Naive thymus-derived CD8-positive, alpha-beta T cell (primary cell): ENCODE results near the gene SLC8A2. TPM values are rescaled to one million over a fixed set of nuclear protein-coding genes. Genes with fewer than 3 reads are reported as not detected.
"Not testable (repeated sequence)": the region's sequence is repeated elsewhere in the genome, so short reads cannot be mapped to it uniquely, and the experiment has no call there.

ENCODE experiments used
- ATAC-seq, 2 donors: fragments of 150-1000 bp; cut with Tn5 transposase in 1 of 2; sonication (Bioruptor Pico), chemical (Tn5 transposase) in 1 of 2; 1 replicate in 1 of 2; 2 replicates in 1 of 2; pipeline ENCODE4 v1.10.0; 2021; ENCODE audit warnings: mild to moderate bottlenecking in 2 of 2, moderate library complexity in 2 of 2
- POLR2A ChIA-PET: fragments of 350-600 bp; sonication (Branson Sonifier 250); formaldehyde crosslinking; loops from one replicate; lab custom pipeline; 2021; ENCODE audit warnings: antibody characterized with exemption; lab: Charles Lee
- DNase-seq, 10 donors: peaks; one replicate each; pipeline versions ENCODE4 v3.0.0 to v3.0.0-alpha.2; 2020 to 2022
- H3K27ac Mint-ChIP-seq, 10 donors: one replicate each; pipeline ENCODE4 v1.8.0; 2020 to 2022; ENCODE audit warnings: mild to moderate bottlenecking in 10 of 10, mixed read lengths in 10 of 10, moderate library complexity in 4 of 10, inconsistent platforms in 1 of 10
- H3K27me3 Mint-ChIP-seq, 5 donors: one replicate each; pipeline ENCODE4 v1.8.0; 2021 to 2022; ENCODE audit warnings: mixed read lengths in 5 of 5
- H3K36me3 Mint-ChIP-seq, 3 donors: one replicate each; pipeline ENCODE4 v1.8.0; 2020 to 2022; ENCODE audit warnings: mixed read lengths in 3 of 3, mild to moderate bottlenecking in 2 of 3, inconsistent platforms in 1 of 3
- H3K4me1 Mint-ChIP-seq, 4 donors: one replicate each; pipeline ENCODE4 v1.8.0; 2021 to 2022; ENCODE audit warnings: mixed read lengths in 4 of 4
- H3K4me3 Mint-ChIP-seq, 10 donors: one replicate each; pipeline ENCODE4 v1.8.0; 2020 to 2022; ENCODE audit warnings: mild to moderate bottlenecking in 10 of 10, mixed read lengths in 10 of 10, moderate library complexity in 6 of 10, inconsistent platforms in 1 of 10
- H3K9me3 Mint-ChIP-seq, 9 donors: one replicate each; pipeline ENCODE4 v1.8.0; 2020 to 2022; ENCODE audit warnings: mixed read lengths in 9 of 9, mild to moderate bottlenecking in 3 of 9, inconsistent platforms in 1 of 9, moderate library complexity in 1 of 9
- polyA plus RNA-seq, 3 donors: library from polyadenylated mRNA; unstranded; fragments of 300-500 nt; fragmentation: Illumina TruSeq; gene quantifications; one replicate each; pipeline ENCODE4 v1.2.3, GENCODE V29; 2021
- total RNA-seq, 8 experiments: library from RNA in 2 of 8; stranded (reverse) in 2 of 8; gene quantifications; one replicate each; pipeline ENCODE4 v1.2.3 and lab custom pipeline; 2021 to 2026

The SLC8A2 gene
- total and polyA plus RNA-seq, 5 experiments from 2014 or later, result 0.02 to 0.42 (median 0.12) TPM; not detected in 2

DNA sequence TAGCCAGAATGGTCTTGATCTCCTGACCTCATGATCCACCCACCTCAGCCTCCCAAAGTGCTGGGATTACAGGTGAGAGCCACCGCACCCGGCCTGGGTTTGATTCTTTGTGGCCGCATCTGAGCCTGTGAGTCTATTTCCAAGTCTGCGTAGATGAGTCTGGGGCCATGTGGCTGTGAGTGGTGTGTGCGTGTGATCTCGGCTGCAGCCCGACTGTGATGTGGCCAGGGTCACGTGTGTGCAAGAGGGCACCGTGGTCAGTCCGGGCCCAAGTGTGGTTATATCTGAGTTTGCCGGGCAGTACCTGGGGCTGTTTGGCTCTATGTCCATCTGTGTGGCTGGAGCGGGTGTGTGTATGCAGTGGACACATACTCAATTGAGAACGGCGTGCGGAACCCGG lies 57.8 kb downstream of the SLC8A2 start:
- peaks cover 0 to 3% (median 0%) of the 10 kb centered on the region in 3 donors for H3K36me3 Mint-ChIP-seq
- DNase-seq, result no peak
- H3K4me1 Mint-ChIP-seq, result peaks cover 10 to 26% (median 17%) of the 10 kb centered on the region in 4 donors
- H3K27me3 Mint-ChIP-seq, result peaks cover 28 to 65% (median 50%) of the 10 kb centered on the region in 5 donors
- no peak for ATAC-seq
- H3K9me3 Mint-ChIP-seq, result no peaks in the 10 kb centered on the region
- H3K27ac Mint-ChIP-seq, result no peak overlapping the region
- POLR2A ChIA-PET, result no interaction called here
- H3K4me3 Mint-ChIP-seq, result no peak overlapping the region

GRCh38 chr19:47411696-47412095 lies 60.0 kb downstream of the SLC8A2 start:
- peaks cover 0 to 12% (median 2%) of the 10 kb centered on the region in 3 donors for H3K36me3 Mint-ChIP-seq
- not testable (repeated sequence) for H3K9me3 Mint-ChIP-seq, ATAC-seq, DNase-seq, H3K4me1 Mint-ChIP-seq, H3K27ac Mint-ChIP-seq, H3K4me3 Mint-ChIP-seq
- peaks cover 25 to 64% (median 44%) of the 10 kb centered on the region in 5 donors for H3K27me3 Mint-ChIP-seq
- POLR2A ChIA-PET, result interaction anchor here (0.6 kb wide), 1 partner anchor 134 kb away, joined by 3 read pairs; no protein-coding TSS in a partner anchor

GRCh38 chr19:47411101-47411500 lies 60.6 kb downstream of the SLC8A2 start:
- Mint-ChIP-seq H3K4me3 (no peak overlapping the region), H3K4me1 (peaks cover 0 to 8% (median 3%) of the 10 kb centered on the region in 4 donors), H3K36me3 (peaks cover 0 to 12% (median 2%) of the 10 kb centered on the region in 3 donors), H3K27ac (no peak overlapping the region), H3K9me3 (peaks cover 0 to 5% (median 0%) of the 10 kb centered on the region in 9 donors), H3K27me3 (peaks cover 27 to 64% (median 44%) of the 10 kb centered on the region in 5 donors)
- no peak for ATAC-seq
- no peak for DNase-seq
- POLR2A ChIA-PET, result interaction anchor here (0.6 kb wide), 1 partner anchor 134 kb away, joined by 3 read pairs; no protein-coding TSS in a partner anchor

DNA sequence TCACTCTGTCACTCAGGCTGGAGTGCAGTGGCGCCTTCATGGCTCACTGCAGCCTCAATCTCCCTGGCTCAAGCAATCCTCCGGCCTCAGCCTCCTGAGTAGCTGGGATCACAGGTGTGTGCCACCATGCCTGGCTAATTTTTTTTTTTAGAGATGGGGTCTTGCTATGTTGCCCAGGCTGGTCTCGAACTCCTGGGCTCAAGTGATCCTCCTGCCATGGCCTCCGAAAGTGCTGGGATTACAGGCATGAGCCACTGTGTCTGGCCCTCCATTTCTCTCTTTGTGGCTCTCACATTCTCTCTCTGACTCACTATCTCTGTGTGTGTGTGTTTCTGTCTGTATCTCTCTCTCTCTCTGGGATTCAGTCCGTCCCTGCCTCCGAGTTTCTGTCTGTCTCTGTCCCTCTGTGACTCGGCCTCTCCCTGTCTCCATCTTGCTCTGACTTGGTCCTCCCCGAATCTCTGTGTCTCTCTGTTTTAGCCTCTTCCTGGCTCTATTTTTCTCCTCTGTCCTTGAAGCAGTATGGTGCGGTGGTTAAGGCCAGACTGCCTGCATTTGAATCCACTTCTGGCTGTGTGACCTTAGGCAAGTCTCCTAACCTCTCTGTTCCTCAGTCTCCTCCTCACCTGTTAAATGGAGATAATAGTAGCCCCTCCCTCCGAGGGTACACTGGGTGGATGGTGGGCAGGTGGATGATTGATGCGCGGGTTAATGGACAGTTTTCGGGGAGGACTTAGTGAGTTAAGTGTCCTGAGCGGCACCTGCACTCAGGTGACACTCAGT lies 63.3 kb downstream of the SLC8A2 start:
- no peak for ATAC-seq
- Mint-ChIP-seq H3K27ac (no peak overlapping the region), H3K27me3 (peaks cover 38 to 65% (median 49%) of the 10 kb centered on the region in 5 donors), H3K4me3 (peak overlapping the region in 1 of 10 donors; percentile 14), H3K4me1 (peaks cover 0 to 8% (median 3%) of the 10 kb centered on the region in 4 donors), H3K9me3 (peaks cover 0 to 5% (median 0%) of the 10 kb centered on the region in 9 donors), H3K36me3 (peaks cover 0 to 16% (median 2%) of the 10 kb centered on the region in 3 donors)
- DNase-seq, result no peak
- POLR2A ChIA-PET, result no interaction called here

DNA sequence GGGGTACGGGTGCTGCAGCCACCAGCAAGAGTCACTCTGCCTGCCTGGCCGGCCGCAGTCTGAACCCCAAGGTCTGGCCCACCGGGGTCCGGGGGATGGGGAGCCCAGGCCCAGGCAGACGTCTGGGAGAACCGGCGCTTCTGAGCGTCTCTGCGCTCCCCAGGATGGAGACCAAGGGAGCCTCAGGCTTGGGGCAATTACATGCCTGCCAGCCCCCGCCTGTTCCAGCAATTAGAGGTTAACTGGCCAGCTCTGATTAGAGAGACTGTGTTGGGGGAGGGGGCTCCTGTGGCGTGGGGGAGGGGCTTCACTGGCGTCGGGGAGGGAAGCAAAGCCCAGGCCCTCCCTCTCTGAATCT lies 64.3 kb downstream of the SLC8A2 start:
- DNase-seq (no peak), ATAC-seq (no peak)
- Mint-ChIP-seq H3K27ac (no peak overlapping the region), H3K36me3 (peaks cover 0 to 16% (median 2%) of the 10 kb centered on the region in 3 donors), H3K9me3 (peaks cover 0 to 5% (median 0%) of the 10 kb centered on the region in 9 donors), H3K27me3 (peaks cover 36 to 68% (median 53%) of the 10 kb centered on the region in 5 donors), H3K4me1 (peaks cover 0 to 8% (median 3%) of the 10 kb centered on the region in 4 donors), H3K4me3 (no peak overlapping the region)
- POLR2A ChIA-PET, result no interaction called here

DNA sequence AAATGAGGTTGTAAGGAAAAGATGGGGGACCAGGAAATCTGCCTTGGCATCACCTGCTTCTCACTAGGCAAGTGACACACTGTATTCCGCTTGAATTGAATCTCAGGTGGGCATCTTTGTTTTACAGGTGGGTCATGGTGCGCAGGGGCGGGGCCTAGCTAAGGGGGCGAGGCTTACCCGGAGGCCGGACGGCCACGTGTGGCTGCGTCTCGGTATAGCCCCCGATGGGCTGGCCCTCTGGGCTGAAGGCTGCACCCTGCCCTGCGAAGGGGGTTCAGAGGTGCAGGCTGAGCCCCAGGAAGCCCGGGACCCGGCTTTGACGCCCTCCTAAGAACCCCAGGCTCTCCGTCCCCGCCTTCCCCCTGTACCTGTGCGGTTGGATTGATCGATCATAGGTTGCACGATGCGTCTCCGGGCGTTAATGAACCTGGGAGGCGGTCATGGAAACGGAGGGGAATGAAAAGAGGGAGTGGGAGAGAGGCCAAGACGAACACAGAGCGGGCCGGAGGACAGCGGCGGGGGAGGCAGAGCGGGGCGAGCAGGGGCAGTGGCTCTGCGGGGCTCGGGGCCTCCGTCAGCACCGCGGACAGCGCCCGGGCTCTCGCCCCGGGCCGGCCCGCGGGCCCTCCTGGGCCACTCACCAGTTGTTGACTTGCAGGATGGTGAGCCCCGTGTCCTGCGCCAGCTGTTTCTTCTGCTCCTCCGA lies 64.8 kb downstream of the SLC8A2 start:
- no peak overlapping the region for H3K27ac Mint-ChIP-seq
- DNase-seq (no peak), ATAC-seq (peak in 1 of 2 donors; percentile 54)
- peaks cover 36 to 67% (median 53%) of the 10 kb centered on the region in 5 donors for H3K27me3 Mint-ChIP-seq
- no peak overlapping the region for H3K4me3 Mint-ChIP-seq
- peaks cover 0 to 16% (median 2%) of the 10 kb centered on the region in 3 donors for H3K36me3 Mint-ChIP-seq
- POLR2A ChIA-PET, result no interaction called here
- H3K9me3 Mint-ChIP-seq, result peaks cover 0 to 5% (median 0%) of the 10 kb centered on the region in 9 donors
- H3K4me1 Mint-ChIP-seq, result peaks cover 0 to 8% (median 3%) of the 10 kb centered on the region in 4 donors

- H3K36me3 Mint-ChIP-seq, result peaks cover 1 to 16% (median 2%) of the 10 kb centered on the region in 3 donors
- peaks cover 0 to 8% (median 3%) of the 10 kb centered on the region in 4 donors for H3K4me1 Mint-ChIP-seq
- H3K27me3 Mint-ChIP-seq, result peaks cover 36 to 77% (median 58%) of the 10 kb centered on the region in 5 donors
- ATAC-seq (no peak), DNase-seq (no peak)
- H3K27ac Mint-ChIP-seq, result peak overlapping the region in 1 of 10 donors; percentile 26
- H3K4me3 Mint-ChIP-seq, result peak overlapping the region in 1 of 10 donors; percentile 14
- H3K9me3 Mint-ChIP-seq, result peaks cover 0 to 5% (median 0%) of the 10 kb centered on the region in 9 donors
- POLR2A ChIA-PET, result no interaction called here
These were observed 65.8 kb downstream of the SLC8A2 start for GRCh38 chr19:47405854-47406417.

DNA sequence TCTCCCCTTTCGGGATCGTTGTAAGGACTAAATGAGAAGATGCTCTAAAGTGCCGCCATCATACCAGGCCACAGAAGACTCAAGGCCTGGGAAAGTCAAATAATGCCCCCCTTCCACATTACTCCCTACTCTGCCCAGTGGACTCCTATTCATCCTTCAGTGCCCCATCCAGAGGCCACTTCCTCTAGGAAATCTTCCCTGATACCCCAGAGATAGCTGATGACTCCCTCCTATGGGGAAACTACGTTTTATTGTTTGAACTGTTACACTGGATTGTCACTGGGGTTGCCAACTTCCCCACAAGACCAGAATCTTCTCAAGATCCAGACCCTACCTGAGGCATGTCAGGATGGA lies 66.5 kb downstream of the SLC8A2 start:
- Mint-ChIP-seq H3K27ac (no peak overlapping the region), H3K36me3 (peaks cover 1 to 16% (median 2%) of the 10 kb centered on the region in 3 donors), H3K4me1 (peaks cover 0 to 8% (median 3%) of the 10 kb centered on the region in 4 donors), H3K27me3 (peaks cover 36 to 77% (median 58%) of the 10 kb centered on the region in 5 donors), H3K4me3 (no peak overlapping the region), H3K9me3 (peaks cover 0 to 5% (median 0%) of the 10 kb centered on the region in 9 donors)
- DNase-seq, result no peak
- POLR2A ChIA-PET, result no interaction called here
- ATAC-seq, result no peak

- Mint-ChIP-seq H3K27ac (no peak overlapping the region), H3K4me1 (peaks cover 0 to 8% (median 3%) of the 10 kb centered on the region in 4 donors), H3K27me3 (peaks cover 36 to 77% (median 58%) of the 10 kb centered on the region in 5 donors), H3K4me3 (no peak overlapping the region), H3K9me3 (peaks cover 0 to 5% (median 0%) of the 10 kb centered on the region in 9 donors), H3K36me3 (peaks cover 1 to 16% (median 2%) of the 10 kb centered on the region in 3 donors)
- ATAC-seq (no peak), DNase-seq (no peak)
- POLR2A ChIA-PET, result no interaction called here
These were observed 67.1 kb downstream of the SLC8A2 start for GRCh38 chr19:47404334-47405196.

DNA sequence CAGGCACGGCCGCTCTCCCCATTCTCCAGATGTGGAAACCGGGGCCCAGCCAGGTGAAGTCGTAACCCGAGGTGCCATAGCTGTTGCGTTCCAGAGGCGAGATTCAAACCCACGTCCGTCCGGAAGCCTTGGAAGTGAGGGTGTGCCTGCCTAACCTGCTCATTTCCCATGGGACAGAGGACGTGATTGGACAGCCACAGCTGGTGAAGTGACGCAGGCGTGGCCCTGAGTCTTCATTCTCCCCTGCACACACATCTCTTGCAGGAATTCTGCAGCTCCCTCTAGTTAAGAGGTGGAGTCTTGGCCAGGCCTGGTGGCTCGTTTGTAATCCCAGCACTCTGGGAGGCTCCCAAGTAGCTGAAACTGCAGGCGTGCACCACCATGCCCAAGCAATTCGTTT lies 69.2 kb downstream of the SLC8A2 start:
- peaks cover 0 to 4% (median 1%) of the 10 kb centered on the region in 3 donors for H3K36me3 Mint-ChIP-seq
- H3K9me3 Mint-ChIP-seq, result peaks cover 0 to 2% (median 0%) of the 10 kb centered on the region in 9 donors
- no peak overlapping the region for H3K27ac Mint-ChIP-seq
- peaks cover 24 to 68% (median 51%) of the 10 kb centered on the region in 5 donors for H3K27me3 Mint-ChIP-seq
- H3K4me1 Mint-ChIP-seq, result peaks cover 0 to 8% (median 3%) of the 10 kb centered on the region in 4 donors
- no peak for ATAC-seq
- H3K4me3 Mint-ChIP-seq, result no peak overlapping the region
- POLR2A ChIA-PET, result no interaction called here
- DNase-seq, result no peak

GRCh38 chr19:47398707-47399597 lies 72.7 kb downstream of the SLC8A2 start:
- Mint-ChIP-seq H3K9me3 (peaks cover 0 to 2% (median 0%) of the 10 kb centered on the region in 9 donors), H3K27me3 (peaks cover 8 to 44% (median 35%) of the 10 kb centered on the region in 5 donors), H3K36me3 (peaks cover 0 to 1% (median 0%) of the 10 kb centered on the region in 3 donors), H3K27ac (no peak overlapping the region), H3K4me1 (no peaks in the 10 kb centered on the region), H3K4me3 (no peak overlapping the region)
- ATAC-seq (no peak), DNase-seq (no peak)
- POLR2A ChIA-PET, result no interaction called here
